Measurements from ENCODE around the gene DCD. TPM values are rescaled to one million over a fixed set of nuclear protein-coding genes. Genes with fewer than 3 reads are reported as not detected.

The DCD gene
- total RNA-seq, 1 experiment from 2014 or later = not detected

GRCh38 chr12:54601841-54602240, 46.3 kb downstream of the DCD start:
- Histone ChIP-seq H3K9ac (ENCODE audit: extremely low read depth, insufficient read length, low read length) (no peak overlapping the region), H2BK15ac (ENCODE audit: low read depth, low read length) (no peak overlapping the region), H3K4me2 (ENCODE audit: insufficient read depth, insufficient read length, low read length) (no peak overlapping the region), H3T11ph (ENCODE audit: low read length) (no peak overlapping the region), H3K79me2 (ENCODE audit: insufficient read depth, low read length) (no peaks in the 10 kb centered on the region), H4K91ac (ENCODE audit: insufficient read length, low read depth, low read length) (no peak overlapping the region), H3K23ac (ENCODE audit: insufficient read length, low read depth, low read length) (no peak overlapping the region), H3K4me1 (ENCODE audit: insufficient read depth, low read length) (no peaks in the 10 kb centered on the region), H3K4ac (ENCODE audit: low read depth, low read length) (no peak overlapping the region), H3K14ac (ENCODE audit: insufficient read depth, low read length) (no peak overlapping the region), H4K8ac (replicated peaks; ENCODE audit: insufficient read length, low read depth, low read length) (no peak overlapping the region), H3K56ac (ENCODE audit: insufficient read length, low read depth, low read length) (no peak overlapping the region), H2BK5ac (ENCODE audit: insufficient read length, low read length) (no peak overlapping the region), H2BK120ac (ENCODE audit: low read depth, low read length, poor library complexity, severe bottlenecking) (no peak overlapping the region), H3K9me3 (ENCODE audit: control insufficient read depth, low read depth, low read length) (no peaks in the 10 kb centered on the region), H3K27ac (ENCODE audit: insufficient read length, low read depth, low read length) (no peak overlapping the region), H2BK12ac (ENCODE audit: insufficient read length, low read depth, low read length) (no peak overlapping the region), H4K5ac (ENCODE audit: insufficient read length, low read depth, low read length) (no peak overlapping the region), H2AFZ (ENCODE audit: low read length) (no peak overlapping the region), H3K18ac (ENCODE audit: insufficient read length, low read depth, low read length) (no peak overlapping the region), H2BK20ac (ENCODE audit: low read depth, low read length, poor library complexity, severe bottlenecking) (no peak overlapping the region), H3K79me1 (ENCODE audit: insufficient read depth, low read depth, low read length, poor library complexity, severe bottlenecking) (no peaks in the 10 kb centered on the region), H2AK5ac (ENCODE audit: insufficient read length, low read length) (no peak overlapping the region), H3K27me3 (ENCODE audit: insufficient read depth, low read length) (no peaks in the 10 kb centered on the region; the same call in 1 of the 2 replicates), H3K23me2 (ENCODE audit: insufficient read length, low read depth, low read length, poor library complexity, severe bottlenecking) (no peaks in the 10 kb centered on the region), H4K20me1 (ENCODE audit: control insufficient read depth, insufficient read depth, insufficient read length) (no peaks in the 10 kb centered on the region)
- DNase-seq = peak; percentile 33
- no peak overlapping the region for H3K4me3 Mint-ChIP-seq
- H3K27ac Mint-ChIP-seq = no peak overlapping the region
- TF ChIP-seq CTCF (conservative IDR thresholded peaks at IDR 0.05) = peak; percentile 23; the same call in 2 of the 3 replicates
- H3K4me1 Mint-ChIP-seq = no peaks in the 10 kb centered on the region
- peaks cover 62% of the 10 kb centered on the region for H3K27me3 Mint-ChIP-seq (ENCODE audit: low read depth)
- WGBS (ENCODE audit: extremely low coverage, insufficient read length, low lambda C conversion rate) = no CpG with 5 or more reads among the region's 4 CpGs
- H3K9me3 Mint-ChIP-seq = no peaks in the 10 kb centered on the region
- no peaks in the 10 kb centered on the region; a peak in 1 of 7 replicates for H3K36me3 Mint-ChIP-seq (ENCODE audit: insufficient read depth in 1 of 3, low read depth in 3 of 3)
